K562 (cell line): Measurements from ENCODE around the gene SP2. TPM values are rescaled to one million over a fixed set of nuclear protein-coding genes. Genes with fewer than 3 reads are reported as not detected.
A peak's percentile ranks its signal among the peaks of the same experiment; 100 is the strongest.

Experiments used
- AFF4 ChIP-seq: sonication (generic); formaldehyde crosslinking; IDR thresholded peaks from 2 replicates; pipeline ENCODE4 v1.8.0; 2023; ENCODE audit warnings: mild to moderate bottlenecking, missing genetic modification reagents
- ATF3 ChIP-seq, 2 experiments: fragments of 450-650 bp in 1 of 2; sonication (generic) in 1 of 2; formaldehyde crosslinking in 1 of 2; IDR thresholded peaks in 1 of 2; conservative IDR thresholded peaks in 1 of 2; 2 replicates each; pipeline versions ENCODE4 v1.6.1 to v1.8.1; 2016 to 2023; ENCODE audit warnings: mild to moderate bottlenecking in 2 of 2, moderate library complexity in 2 of 2, inconsistent platforms in 1 of 2, missing genetic modification reagents in 1 of 2
- BRD9 ChIP-seq: fragments of 450-650 bp; IDR thresholded peaks from 2 replicates; pipeline ENCODE4 v1.6.1; 2018; ENCODE audit warnings: low read depth; ENCODE audit not compliant: partially characterized antibody
- CC2D1A ChIP-seq: fragments of 450-650 bp; IDR thresholded peaks from 2 replicates; pipeline ENCODE4 v1.6.1; 2017; ENCODE audit warnings: mild to moderate bottlenecking
- CREB1 ChIP-seq, 2 experiments: sonication (generic) in 1 of 2; formaldehyde crosslinking in 1 of 2; IDR thresholded peaks; 2 replicates each; pipeline versions ENCODE4 v1.6.1 to v1.8.0; 2012 to 2022; ENCODE audit warnings: inconsistent platforms in 1 of 2, mild to moderate bottlenecking in 1 of 2, missing genetic modification reagents in 1 of 2, moderate library complexity in 1 of 2
- DDX20 ChIP-seq: fragments of 450-650 bp; IDR thresholded peaks from 2 replicates; pipeline ENCODE4 v1.6.1; 2016; ENCODE audit warnings: missing genetic modification characterization, low read depth, mild to moderate bottlenecking, missing compliant biosample characterization, moderate library complexity
- ETS2 ChIP-seq: IDR thresholded peaks from 2 replicates; pipeline ENCODE4 v1.6.1; 2016; ENCODE audit warnings: borderline replicate concordance, missing genetic modification characterization, mild to moderate bottlenecking, moderate library complexity, missing compliant biosample characterization; ENCODE audit not compliant: poor library complexity, severe bottlenecking
- FOXK2 ChIP-seq, 2 experiments: fragments of 450-650 bp; IDR thresholded peaks in 1 of 2; conservative IDR thresholded peaks in 1 of 2; 2 replicates each; pipeline ENCODE4 v1.6.1; 2016; ENCODE audit warnings: low read depth in 2 of 2, mild to moderate bottlenecking in 1 of 2
- POLR3A ChIP-seq: IDR thresholded peaks from 2 replicates; pipeline ENCODE4 v1.6.1; 2011; ENCODE audit warnings: borderline replicate concordance, mild to moderate bottlenecking, moderate library complexity; ENCODE audit not compliant: insufficient read length, insufficient read depth; ENCODE audit errors: extremely low read depth
- ZBTB5 ChIP-seq: fragments of 450-650 bp; IDR thresholded peaks from 2 replicates; pipeline ENCODE4 v1.6.1; 2017; ENCODE audit warnings: antibody characterized with exemption
- ZFX ChIP-seq: sonication (generic); formaldehyde crosslinking; IDR thresholded peaks from 2 replicates; pipeline ENCODE4 v1.8.0; 2022; ENCODE audit warnings: mild to moderate bottlenecking, missing genetic modification reagents, moderate library complexity
- ZKSCAN3 ChIP-seq: fragments of 250-450 bp; sonication (Bioruptor Pico); IDR thresholded peaks from 2 replicates; pipeline ENCODE4 v1.4.0; 2020
- ZNF592 ChIP-seq: fragments of 450-650 bp; IDR thresholded peaks from 2 replicates; pipeline ENCODE4 v1.6.1; 2017; ENCODE audit warnings: antibody characterized with exemption, mild to moderate bottlenecking
- polyA plus RNA-seq, 8 experiments: library from polyadenylated mRNA; depleted of rRNA in 4 of 8; stranded (reverse) in 5 of 8; unstranded in 3 of 8; fragments of >200 nt; fragmentation: Nextera tagmentation in 2 of 8; fragmentation: Illumina TruSeq in 1 of 8; extraction: Ambion mirVana in 2 of 8; extraction: Trizol in 1 of 8; gene quantifications; 2 replicates each; pipeline versions ENCODE4 v1.2.1 to v1.2.3, GENCODE V29; 2011 to 2014; ENCODE audit warnings: inconsistent platforms in 1 of 8, missing spikeins in 1 of 8
- total RNA-seq, 7 experiments: library from RNA; depleted of rRNA in 6 of 7; stranded (reverse); fragments of >200 nt in 6 of 7; fragmentation: Illumina TruSeq in 2 of 7; extraction: Trizol in 2 of 7; gene quantifications; 2 replicates each; pipeline versions ENCODE4 v1.2.1 to v1.2.3, GENCODE V29; 2011 to 2021; ENCODE audit warnings: low replicate concordance in 1 of 7

The SP2 gene
- total and polyA plus RNA-seq, 9 of the 15 experiments (the other 6 are each of a cell fraction or from before 2014, with no cell fraction given), result 0.77 to 22.3 (median 2.3) TPM

GRCh38 chr17:47941246-47942095 lies 45.4 kb downstream of the SP2 start, which contains the start of gene PNPO (continued):
- peak; percentile 84 for TF ChIP-seq ZBTB5
- TF ChIP-seq ZKSCAN3, result no peak
- peak; percentile 22; the same call in 1 of the 2 replicates for TF ChIP-seq AFF4
- no peak for TF ChIP-seq POLR3A
- TF ChIP-seq FOXK2 (conservative IDR thresholded peaks at IDR 0.05 in 1 of 2, IDR thresholded peaks at IDR 0.05 in 1 of 2; ENCODE audit: low read depth in 2 of 2), result peak in 1 of 2 experiments; percentile 51; a peak in 1 of 4 replicates
- TF ChIP-seq ZNF592, result peak; percentile 97
- TF ChIP-seq BRD9, result peak; percentile 16
- peak; percentile 58 for TF ChIP-seq ZFX (CRISPR knock-in tag)
- no peak for TF ChIP-seq ETS2 (tag)
- no peak for TF ChIP-seq DDX20 (tag)
- peak; percentile 95; the same call in 1 of the 2 replicates for TF ChIP-seq CC2D1A
- TF ChIP-seq ATF3 (IDR thresholded peaks at IDR 0.05), result 0 out of 2 replicates have a peak, but pooled peaks have one; percentile 36
- 0 out of 2 replicates have a peak, but pooled peaks have one; percentile 68 for TF ChIP-seq ATF3 (CRISPR knock-in tag; conservative IDR thresholded peaks at IDR 0.05)
- peak; percentile 41; the same call in 1 of the 2 replicates for TF ChIP-seq CREB1 (IDR thresholded peaks at IDR 0.05)
- peak; percentile 24; the same call in 1 of the 2 replicates for TF ChIP-seq CREB1 (CRISPR knock-in tag; IDR thresholded peaks at IDR 0.05)
